Thyroid gland (tissue), 4 donors: Measurements from ENCODE around the gene FHIT.

Experiments used
- POLR2A ChIP-seq, 2 donors: fragments of 450-650 bp; IDR thresholded peaks; one replicate each; pipeline ENCODE4 v1.6.1; 2017; ENCODE audit warnings: antibody characterized with exemption in 2 of 2, mild to moderate bottlenecking in 2 of 2, moderate library complexity in 1 of 2
- TF ChIP-seq, protein P1 (sequence below), 6 experiments: fragments of 200-600 bp in 3 of 6; fragments of 450-650 bp in 3 of 6; sonication (generic) in 3 of 6; IDR thresholded peaks; one replicate each; pipeline ENCODE4 v1.5.1; 2016 to 2019; ENCODE audit warnings: antibody characterized with exemption in 6 of 6, mild to moderate bottlenecking in 2 of 6, inconsistent platforms in 1 of 6, moderate library complexity in 1 of 6

DNA sequence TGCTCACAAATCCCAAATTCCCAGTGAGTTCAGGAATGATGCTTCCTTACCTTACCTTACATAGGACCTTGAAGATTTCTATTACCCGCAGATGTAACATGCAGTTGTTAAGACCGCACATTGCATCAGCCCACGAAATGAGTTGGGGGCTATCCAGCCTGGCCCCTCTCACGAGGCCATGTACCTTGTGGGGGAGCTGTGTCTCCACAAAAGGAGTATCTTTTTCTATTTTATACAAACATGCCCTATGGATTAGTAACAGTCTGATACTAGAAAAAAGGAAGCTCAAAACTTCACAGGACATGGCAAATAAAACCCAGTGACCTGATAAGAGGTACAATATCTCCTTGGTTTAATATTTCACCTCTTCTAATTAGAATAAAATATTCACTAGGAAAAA, 1114.7 kb downstream of the FHIT start:
- TF ChIP-seq, protein P1, sequence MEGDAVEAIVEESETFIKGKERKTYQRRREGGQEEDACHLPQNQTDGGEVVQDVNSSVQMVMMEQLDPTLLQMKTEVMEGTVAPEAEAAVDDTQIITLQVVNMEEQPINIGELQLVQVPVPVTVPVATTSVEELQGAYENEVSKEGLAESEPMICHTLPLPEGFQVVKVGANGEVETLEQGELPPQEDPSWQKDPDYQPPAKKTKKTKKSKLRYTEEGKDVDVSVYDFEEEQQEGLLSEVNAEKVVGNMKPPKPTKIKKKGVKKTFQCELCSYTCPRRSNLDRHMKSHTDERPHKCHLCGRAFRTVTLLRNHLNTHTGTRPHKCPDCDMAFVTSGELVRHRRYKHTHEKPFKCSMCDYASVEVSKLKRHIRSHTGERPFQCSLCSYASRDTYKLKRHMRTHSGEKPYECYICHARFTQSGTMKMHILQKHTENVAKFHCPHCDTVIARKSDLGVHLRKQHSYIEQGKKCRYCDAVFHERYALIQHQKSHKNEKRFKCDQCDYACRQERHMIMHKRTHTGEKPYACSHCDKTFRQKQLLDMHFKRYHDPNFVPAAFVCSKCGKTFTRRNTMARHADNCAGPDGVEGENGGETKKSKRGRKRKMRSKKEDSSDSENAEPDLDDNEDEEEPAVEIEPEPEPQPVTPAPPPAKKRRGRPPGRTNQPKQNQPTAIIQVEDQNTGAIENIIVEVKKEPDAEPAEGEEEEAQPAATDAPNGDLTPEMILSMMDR (IDR thresholded peaks at IDR 0.05) = no peak
- TF ChIP-seq POLR2A (IDR thresholded peaks at IDR 0.05) = no peak
